ENCODE data around the gene GTF3C5. TPM values are rescaled to one million over a fixed set of nuclear protein-coding genes. Genes with fewer than 3 reads are reported as not detected.

Gene GTF3C5
- total and polyA plus RNA-seq, 2 donors (not counting 1 experiment from before 2014, with no cell fraction given) = 32.2 to 32.4 TPM

GRCh38 chr9:132983491-132984201 is 47.2 kb upstream of the GTF3C5 start:
- no peak for DNase-seq (ENCODE audit: low read depth in 2 of 2)
- H3K9me3 ChIP-seq (ENCODE audit: control insufficient read depth, insufficient read depth, low read depth, low read length) = no peaks in the 10 kb centered on the region
- H3K4me3 ChIP-seq (replicated peaks in 1 of 4; ENCODE audit: control extremely low read depth in 1 of 4, insufficient read depth in 1 of 4, low read depth in 3 of 4, low read length in 4 of 4) = no peak overlapping the region
- peaks cover 21% of the 10 kb centered on the region for H3K27me3 ChIP-seq (ENCODE audit: control insufficient read depth, insufficient read depth, low read length)
- H3K4me2 ChIP-seq (ENCODE audit: extremely low read depth, insufficient read depth, low read length) = no peak overlapping the region
- H3K27ac ChIP-seq (ENCODE audit: insufficient read depth, low read length) = no peak overlapping the region
- no peaks in the 10 kb centered on the region for H3K4me1 ChIP-seq (ENCODE audit: control insufficient read depth, extremely low read depth, insufficient read depth, low read length)
- no peak overlapping the region for H3K9ac ChIP-seq (ENCODE audit: insufficient read depth, low read length)
- H2AFZ ChIP-seq (ENCODE audit: low read length) = no peak overlapping the region
- H3K79me2 ChIP-seq (ENCODE audit: control insufficient read depth, insufficient read depth, low read length) = no peaks in the 10 kb centered on the region
- no peaks in the 10 kb centered on the region for H3K36me3 ChIP-seq (ENCODE audit: control insufficient read depth, insufficient read depth, low read length)
- no peak for TF ChIP-seq CTCF (conservative IDR thresholded peaks at IDR 0.05 in 1 of 2, IDR thresholded peaks at IDR 0.05 in 1 of 2; ENCODE audit: low read depth in 1 of 2, low read length in 2 of 2)
- TF ChIP-seq EZH2 (IDR thresholded peaks at IDR 0.05; ENCODE audit: low read length, missing control alignments) = no peak
- H4K20me1 ChIP-seq (ENCODE audit: control insufficient read depth, extremely low read depth, insufficient read depth, low read length) = no peaks in the 10 kb centered on the region

DNA sequence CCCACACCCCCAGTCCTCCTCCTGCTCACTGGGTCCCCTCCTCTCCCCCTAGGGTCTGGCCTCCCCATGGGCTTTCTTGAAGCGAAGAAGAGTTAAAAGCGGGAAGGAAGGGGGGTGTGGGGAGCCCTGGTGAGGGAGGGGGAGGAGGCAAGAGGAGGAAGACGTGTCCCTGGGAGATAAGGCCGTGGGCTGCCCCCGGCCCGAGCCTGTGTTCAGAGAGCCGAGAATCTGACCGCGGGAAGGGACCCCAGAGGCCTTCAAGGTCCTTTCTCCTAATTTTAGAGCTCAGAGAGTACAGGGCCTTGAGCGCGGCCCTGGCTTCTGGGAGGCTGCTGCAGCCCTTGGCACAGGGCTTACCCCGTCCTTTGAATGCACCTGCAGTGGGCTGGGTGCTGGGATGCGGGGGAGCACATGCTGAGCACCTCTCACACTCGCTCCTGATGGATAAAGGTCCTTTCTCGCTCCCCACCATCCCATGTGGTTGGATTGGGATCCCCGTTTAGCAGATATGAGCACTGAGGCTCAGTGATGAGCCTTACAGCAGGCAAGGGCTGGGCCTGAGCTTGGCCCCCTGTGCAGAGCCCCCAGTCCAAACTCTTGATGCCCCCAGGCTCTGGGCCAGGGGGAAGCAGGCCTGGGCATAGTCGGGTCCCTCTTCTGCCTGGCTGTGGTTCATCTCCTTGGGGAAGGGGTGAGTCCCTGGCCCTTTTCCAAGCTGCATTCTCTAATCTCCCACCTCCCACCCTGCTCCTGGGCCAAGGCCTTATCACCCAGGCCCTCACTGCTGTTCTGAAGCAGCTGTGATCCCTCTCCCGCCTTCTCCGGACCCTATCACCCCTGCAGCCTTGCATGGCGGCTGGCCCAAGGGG is 46.4 kb upstream of the GTF3C5 start:
- Histone ChIP-seq H2AFZ (ENCODE audit: low read length) (no peak overlapping the region), H3K4me2 (ENCODE audit: extremely low read depth, insufficient read depth, low read length) (no peak overlapping the region), H4K20me1 (ENCODE audit: control insufficient read depth, extremely low read depth, insufficient read depth, low read length) (no peaks in the 10 kb centered on the region), H3K27me3 (ENCODE audit: control insufficient read depth, insufficient read depth, low read length) (peaks cover 15% of the 10 kb centered on the region), H3K36me3 (ENCODE audit: control insufficient read depth, insufficient read depth, low read length) (no peaks in the 10 kb centered on the region), H3K9me3 (ENCODE audit: control insufficient read depth, insufficient read depth, low read depth, low read length) (no peaks in the 10 kb centered on the region), H3K4me1 (ENCODE audit: control insufficient read depth, extremely low read depth, insufficient read depth, low read length) (no peaks in the 10 kb centered on the region), H3K9ac (ENCODE audit: insufficient read depth, low read length) (no peak overlapping the region), H3K79me2 (ENCODE audit: control insufficient read depth, insufficient read depth, low read length) (no peaks in the 10 kb centered on the region), H3K4me3 (replicated peaks in 1 of 4; ENCODE audit: control extremely low read depth in 1 of 4, insufficient read depth in 1 of 4, low read depth in 3 of 4, low read length in 4 of 4) (no peak overlapping the region), H3K27ac (ENCODE audit: insufficient read depth, low read length) (no peak overlapping the region)
- TF ChIP-seq CTCF (conservative IDR thresholded peaks at IDR 0.05 in 1 of 2, IDR thresholded peaks at IDR 0.05 in 1 of 2; ENCODE audit: low read depth in 1 of 2, low read length in 2 of 2) (no peak), EZH2 (IDR thresholded peaks at IDR 0.05; ENCODE audit: low read length, missing control alignments) (no peak)
- DNase-seq (ENCODE audit: low read depth in 2 of 2) = no peak

DNA sequence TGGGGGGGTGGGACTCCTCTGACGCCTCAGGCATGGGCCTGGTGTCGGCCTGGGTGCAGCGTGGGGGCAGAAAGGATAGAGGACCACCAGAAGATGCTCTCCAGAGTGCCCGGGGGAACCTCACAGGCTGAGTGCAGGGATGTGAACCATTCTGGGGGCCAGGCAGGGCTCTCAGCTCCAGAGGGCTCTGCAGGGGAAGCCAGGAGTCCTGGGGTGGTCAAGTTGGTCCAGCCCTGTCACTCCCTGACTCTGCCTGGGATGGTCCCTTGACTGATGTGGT is 45.8 kb upstream of the GTF3C5 start:
- H3K4me1 ChIP-seq (ENCODE audit: control insufficient read depth, extremely low read depth, insufficient read depth, low read length) = no peaks in the 10 kb centered on the region
- H3K9me3 ChIP-seq (ENCODE audit: control insufficient read depth, insufficient read depth, low read depth, low read length) = no peaks in the 10 kb centered on the region
- no peak overlapping the region for H3K27ac ChIP-seq (ENCODE audit: insufficient read depth, low read length)
- no peak overlapping the region for H3K4me3 ChIP-seq (replicated peaks in 1 of 4; ENCODE audit: control extremely low read depth in 1 of 4, insufficient read depth in 1 of 4, low read depth in 3 of 4, low read length in 4 of 4)
- H3K79me2 ChIP-seq (ENCODE audit: control insufficient read depth, insufficient read depth, low read length) = no peaks in the 10 kb centered on the region
- no peaks in the 10 kb centered on the region for H4K20me1 ChIP-seq (ENCODE audit: control insufficient read depth, extremely low read depth, insufficient read depth, low read length)
- no peak for DNase-seq (ENCODE audit: low read depth in 2 of 2)
- no peak overlapping the region for H3K4me2 ChIP-seq (ENCODE audit: extremely low read depth, insufficient read depth, low read length)
- H3K36me3 ChIP-seq (ENCODE audit: control insufficient read depth, insufficient read depth, low read length) = no peaks in the 10 kb centered on the region
- TF ChIP-seq CTCF (conservative IDR thresholded peaks at IDR 0.05 in 1 of 2, IDR thresholded peaks at IDR 0.05 in 1 of 2; ENCODE audit: low read depth in 1 of 2, low read length in 2 of 2) (no peak), EZH2 (IDR thresholded peaks at IDR 0.05; ENCODE audit: low read length, missing control alignments) (no peak)
- H3K9ac ChIP-seq (ENCODE audit: insufficient read depth, low read length) = no peak overlapping the region
- no peak overlapping the region for H2AFZ ChIP-seq (ENCODE audit: low read length)
- peaks cover 11% of the 10 kb centered on the region for H3K27me3 ChIP-seq (ENCODE audit: control insufficient read depth, insufficient read depth, low read length)
